ENCODE measurements around the gene NUP107.

The NUP107 gene

DNA sequence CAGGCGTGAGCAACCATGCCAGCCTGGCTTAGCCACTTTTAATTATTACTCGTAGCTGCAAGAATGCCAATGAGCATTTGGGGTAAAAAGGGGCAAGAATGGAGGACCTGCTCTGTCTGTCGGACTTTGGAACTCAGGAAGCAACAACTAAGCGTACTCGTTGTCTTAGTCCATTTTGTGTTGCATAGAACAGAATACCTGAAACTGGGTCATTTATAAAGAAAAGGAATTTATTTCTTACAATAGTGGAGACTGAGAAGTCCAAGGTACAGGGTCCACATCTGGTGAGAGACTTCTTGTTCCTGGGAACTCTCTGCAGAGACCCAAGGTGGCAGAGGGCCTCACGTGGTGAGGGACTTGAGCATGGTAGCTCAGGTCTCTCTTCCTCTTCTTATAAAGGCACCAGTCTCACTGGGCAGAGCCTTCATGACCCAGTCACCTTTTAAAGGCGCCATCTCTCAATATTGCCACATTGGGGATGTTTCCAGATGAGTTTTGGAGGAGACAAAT, 88.4 kb downstream of the NUP107 start:
- DNase-seq = no peak

GRCh38 chr12:68776976-68777610, 90.3 kb downstream of the NUP107 start:
- DNase-seq = no peak

DNA sequence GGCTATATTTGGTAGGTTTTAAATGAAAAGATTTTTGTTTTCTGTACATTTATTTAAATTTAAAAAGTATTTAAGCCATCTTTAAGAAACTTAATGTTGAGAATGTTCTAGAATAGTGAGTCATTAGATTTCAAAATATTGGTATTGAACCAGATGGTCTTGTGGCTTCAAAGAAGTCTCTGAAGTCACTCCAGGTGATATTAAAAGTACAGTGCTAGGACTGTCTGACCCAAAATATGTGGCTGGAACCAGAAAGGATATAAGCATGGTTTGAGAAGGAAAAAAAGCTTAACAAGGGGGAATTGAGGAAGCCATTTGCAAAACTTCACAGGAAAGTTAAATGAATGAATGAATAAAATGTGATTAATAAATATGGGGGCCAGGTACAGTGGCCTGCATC, 92.5 kb downstream of the NUP107 start:
- no peak for DNase-seq

DNA sequence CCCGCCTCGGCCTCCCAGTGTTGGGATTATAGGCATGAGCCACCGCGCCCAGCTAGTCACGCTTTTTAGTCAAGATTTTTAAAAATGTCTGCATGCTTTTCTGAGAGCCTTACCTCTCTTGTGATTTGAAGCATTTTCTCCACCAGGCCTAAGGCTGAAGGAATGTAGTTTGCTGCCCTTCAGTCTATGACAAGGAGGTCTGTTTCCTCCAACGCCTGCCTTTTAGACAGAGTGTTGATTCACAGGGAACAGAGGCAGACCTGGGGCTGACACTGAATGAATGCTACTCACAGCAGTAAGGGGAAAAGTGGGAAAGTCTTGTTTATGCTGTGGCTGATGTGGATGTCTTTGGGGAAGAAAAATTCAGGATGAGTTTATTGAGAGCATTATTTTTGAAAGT, 94.0 kb downstream of the NUP107 start:
- DNase-seq = no peak

GRCh38 chr12:68781728-68782127, 95.0 kb downstream of the NUP107 start:
- DNase-seq = no peak

GRCh38 chr12:68784015-68784414, 97.2 kb downstream of the NUP107 start:
- peak; percentile 76 to 88 (median 87) for DNase-seq

GRCh38 chr12:68785358-68785757, 98.6 kb downstream of the NUP107 start:
- DNase-seq = peak; percentile 45 to 88 (median 68)

DNA sequence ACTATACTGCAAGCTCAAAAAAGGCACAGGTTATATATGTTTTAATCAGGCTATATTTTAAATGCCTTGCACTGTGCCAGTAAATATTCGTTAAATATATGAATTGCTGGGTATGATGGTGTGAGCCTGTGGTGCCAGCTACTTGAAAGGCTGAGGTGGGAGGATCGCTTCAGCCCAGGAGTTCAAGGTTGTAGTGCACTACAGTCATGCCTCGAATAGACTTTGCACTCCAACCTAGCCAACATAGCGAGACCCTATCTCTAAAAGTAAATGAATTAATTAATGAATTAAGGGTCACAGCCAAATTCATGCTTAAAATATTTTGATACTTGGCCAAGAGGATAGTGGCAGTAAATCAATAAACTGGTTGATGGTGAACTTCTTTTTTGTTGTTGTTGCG, 99.0 kb downstream of the NUP107 start:
- peak in 1 of 4 experiments; percentile 26 for DNase-seq

DNA sequence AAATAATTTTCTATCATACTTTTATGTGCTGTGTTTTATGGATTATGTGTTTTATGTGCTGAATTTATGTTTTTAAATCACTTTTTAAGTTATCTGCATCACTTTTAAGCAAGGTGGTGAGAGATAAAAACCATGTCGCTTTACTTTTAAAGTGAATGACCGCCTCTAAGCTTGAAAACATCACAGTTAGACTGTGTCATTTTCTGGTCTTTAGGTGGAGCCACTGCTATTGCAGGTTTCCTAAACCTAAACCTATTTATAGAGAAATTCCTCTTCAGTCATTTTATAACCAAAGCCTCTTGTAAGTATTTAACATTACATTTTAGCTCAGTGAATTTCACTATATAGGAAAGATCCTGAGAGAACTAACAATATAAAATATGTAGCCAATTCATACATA, 100.2 kb downstream of the NUP107 start:
- peak in 1 of 4 experiments; percentile 37 for DNase-seq

DNA sequence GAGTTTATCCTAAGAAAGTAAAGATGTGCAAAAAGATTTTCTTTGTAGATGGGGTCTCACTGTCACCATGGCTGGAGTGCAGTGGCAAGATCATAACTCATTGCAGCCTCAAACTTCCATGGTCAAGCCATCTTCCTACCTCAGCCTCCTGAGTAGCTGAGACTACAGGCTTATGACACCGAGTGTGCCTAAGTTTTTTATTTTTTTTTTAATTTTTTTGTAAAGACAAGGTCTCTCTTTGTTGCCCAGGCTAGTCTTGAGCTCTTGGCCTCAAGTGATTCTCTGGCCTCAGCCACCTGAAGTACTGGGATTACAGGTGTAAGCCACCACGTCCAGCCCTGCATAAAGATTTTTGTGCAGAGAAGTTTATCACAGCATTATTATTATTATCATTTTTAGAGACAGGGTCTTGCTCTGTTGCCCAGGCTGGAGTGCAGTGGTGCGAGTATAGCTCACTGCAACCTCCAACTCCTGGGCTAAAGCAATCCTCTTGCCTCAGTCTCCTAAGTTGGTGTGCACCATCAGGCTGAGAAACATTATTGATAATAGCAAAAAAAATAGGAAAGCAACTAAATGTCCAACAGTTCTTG, 101.9 kb downstream of the NUP107 start:
- no peak for DNase-seq

- DNase-seq = no peak
Observed at GRCh38 chr12:68789144-68789878, 102.5 kb downstream of the NUP107 start.

DNA sequence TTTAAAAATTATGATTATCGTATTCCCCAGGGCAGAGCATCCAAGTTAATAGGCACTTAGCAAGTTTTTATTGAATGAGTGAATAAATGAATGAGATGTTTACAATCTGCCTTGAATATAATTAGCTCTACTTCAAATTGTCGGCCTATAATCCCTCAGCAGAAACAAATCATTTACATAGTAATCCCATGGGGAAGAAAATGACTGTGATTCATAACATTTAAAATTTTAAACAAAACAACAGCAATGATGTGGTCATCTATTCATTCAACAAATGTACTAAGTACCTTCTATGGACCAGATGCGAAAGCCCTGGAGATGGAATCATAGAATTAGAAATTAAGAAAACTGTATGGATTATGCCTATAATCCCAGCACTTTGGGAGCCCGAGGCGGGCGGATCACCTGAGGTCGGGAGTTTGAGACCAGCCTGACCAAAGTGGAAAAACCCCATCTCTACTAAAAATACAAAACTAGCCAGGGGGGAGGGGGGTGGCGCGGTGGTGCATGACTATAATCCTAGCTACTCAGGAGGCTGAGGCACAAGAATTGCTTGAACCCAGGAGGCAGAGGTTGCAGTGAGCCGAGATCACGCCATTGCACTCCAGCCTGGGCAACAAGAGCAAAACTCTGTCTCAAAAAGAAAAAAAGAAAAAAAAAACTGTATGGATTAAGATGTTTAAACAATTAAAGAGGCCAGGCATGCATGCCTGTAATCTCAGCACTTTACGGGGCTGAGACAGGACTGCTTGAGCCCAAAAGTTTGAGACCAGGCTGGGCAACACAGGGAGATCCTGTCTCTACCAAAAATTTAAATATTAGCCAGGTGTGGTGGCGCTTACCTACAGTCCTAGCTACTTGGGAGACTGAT, 103.5 kb downstream of the NUP107 start:
- DNase-seq = no peak

DNA sequence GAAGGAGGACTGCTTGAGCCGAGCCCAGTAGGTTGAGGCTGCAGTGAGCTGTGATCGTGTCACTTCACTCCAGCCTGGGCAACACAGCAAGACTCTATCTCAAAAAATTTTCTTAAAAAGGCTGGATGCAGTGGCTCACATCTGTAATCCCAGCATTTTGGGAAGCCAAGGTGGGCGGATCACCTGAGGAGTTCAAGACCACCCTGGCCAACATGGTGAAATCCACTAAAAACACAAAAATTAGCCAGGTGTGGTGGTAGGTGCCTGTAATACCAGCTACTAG, 104.1 kb downstream of the NUP107 start:
- DNase-seq = no peak

DNA sequence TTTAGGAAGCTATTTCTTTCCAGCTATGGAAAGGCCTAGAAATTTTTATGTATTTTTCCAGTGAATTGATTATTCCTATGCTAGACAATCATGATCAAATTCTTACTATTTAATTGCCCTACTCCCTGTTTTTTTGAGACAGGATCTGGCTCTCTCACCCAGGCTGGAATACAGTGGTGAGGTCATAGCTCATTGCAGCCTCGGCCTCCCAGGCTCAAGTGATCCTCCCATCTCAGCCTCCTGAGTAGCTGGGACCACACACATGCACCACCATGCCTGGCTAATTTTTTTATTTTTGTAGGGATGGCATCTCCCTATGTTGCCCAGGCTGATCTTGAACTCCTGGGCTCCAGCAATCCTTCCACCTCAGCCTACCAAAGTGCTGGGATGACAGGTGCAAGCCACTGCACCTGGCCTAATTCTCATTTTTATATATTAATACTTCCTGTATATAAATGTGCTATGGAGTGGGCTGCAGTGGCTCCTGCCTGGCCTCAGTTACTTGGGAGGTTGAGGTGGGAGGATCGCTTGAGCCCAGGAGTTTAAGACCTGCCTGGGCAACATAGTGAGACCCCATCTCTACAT, 105.2 kb downstream of the NUP107 start:
- no peak for DNase-seq

DNA sequence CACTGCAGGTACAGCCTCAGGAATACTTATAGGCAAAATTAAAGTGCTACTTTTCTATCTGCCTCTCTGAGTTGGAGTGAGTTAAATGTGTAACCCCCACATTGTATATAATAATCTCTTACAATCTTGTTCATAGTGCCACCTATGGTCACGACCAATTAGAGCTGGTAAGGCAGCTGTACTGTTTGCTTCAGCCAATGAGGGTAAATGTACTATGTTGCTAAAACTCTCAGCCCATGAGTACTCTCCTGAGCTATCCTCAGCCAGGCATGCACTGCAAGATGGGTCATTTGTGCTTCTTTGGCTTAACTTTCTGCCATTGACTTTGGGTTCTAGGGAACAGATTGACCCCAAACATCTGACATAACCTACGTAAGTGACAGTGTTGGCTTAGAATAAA, 106.2 kb downstream of the NUP107 start:
- DNase-seq = peak; percentile 43 to 72 (median 64)

GRCh38 chr12:68793436-68793835, 106.7 kb downstream of the NUP107 start:
- DNase-seq = no peak

DNA sequence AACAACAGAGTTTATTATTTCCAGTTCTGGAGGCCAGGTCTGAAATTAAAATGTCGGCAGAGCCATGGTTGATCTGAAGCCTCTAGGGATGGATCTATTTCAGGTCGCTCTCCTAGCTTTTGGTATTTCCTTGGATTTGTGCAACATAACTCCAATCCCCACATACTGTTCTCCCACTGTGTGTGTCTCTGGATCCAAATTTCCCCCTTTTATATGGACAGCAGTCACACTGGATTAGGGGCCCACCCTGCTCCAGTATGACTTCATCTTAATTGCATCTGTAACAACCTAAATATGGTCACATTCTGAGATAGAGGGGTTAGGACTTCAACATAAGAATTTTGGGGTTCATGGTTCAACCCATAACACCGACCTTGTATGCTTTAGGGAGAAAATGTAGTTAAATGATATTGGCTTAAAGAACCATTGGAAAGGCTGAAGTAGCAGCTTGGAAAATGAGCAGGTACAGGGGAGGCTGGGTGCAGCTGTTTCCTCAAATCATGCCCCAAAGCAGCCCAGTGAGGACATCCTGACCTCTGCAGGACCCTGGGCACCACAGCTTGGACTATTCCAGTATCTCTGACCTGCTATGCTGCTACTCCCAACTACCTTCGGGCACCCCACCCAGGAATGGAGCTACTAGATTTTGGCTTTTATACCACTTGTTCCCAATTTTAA, 107.3 kb downstream of the NUP107 start:
- DNase-seq = no peak

DNA sequence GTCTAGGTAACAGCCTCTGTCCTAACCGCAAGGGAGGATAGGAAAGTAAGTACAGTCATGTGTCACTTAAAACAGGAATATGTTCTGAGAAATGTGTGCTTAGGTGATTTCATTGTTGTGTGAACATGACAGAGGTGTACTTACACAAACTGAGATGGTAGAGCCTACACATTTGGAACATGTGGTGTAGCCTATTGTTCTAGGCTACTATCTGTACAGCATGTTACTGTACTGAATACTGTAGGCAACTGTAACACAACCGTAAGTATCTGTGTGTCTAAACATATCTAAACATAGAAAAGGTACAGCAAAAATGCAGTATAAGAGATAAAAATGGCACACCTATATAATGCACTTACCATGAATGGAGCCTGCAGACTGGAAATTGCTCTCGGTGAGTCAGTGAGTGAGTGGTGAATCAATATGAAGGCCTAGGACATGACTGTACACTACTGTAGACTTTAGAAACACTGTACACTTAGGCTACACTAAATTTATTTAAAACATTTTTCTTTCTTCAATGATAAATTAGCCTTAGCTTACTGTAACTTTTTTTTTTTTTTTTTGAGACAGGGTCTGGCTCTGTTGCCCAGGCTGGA, 108.0 kb downstream of the NUP107 start:
- DNase-seq = no peak

All from suppressor macrophage (primary cell).